Activated B cell treated with CpG ODN at 0.5 μM for 24 hours (primary cell): ENCODE measurements around the gene OSBPL5. TPM values are rescaled to one million over a fixed set of nuclear protein-coding genes. Genes with fewer than 3 reads are reported as not detected.

ENCODE experiments used
- ATAC-seq: fragments of 200-7000 bp; cut with Tn5 transposase; one replicate; pipeline ENCODE4 v1.10.0; 2021; ENCODE audit warnings: low read depth, mild to moderate bottlenecking, moderate library complexity
- CTCF ChIA-PET: fragments of 350-600 bp; sonication (Branson Sonifier 250); formaldehyde crosslinking; loops from one replicate; lab custom pipeline; 2021; ENCODE audit warnings: antibody characterized with exemption; lab: Charles Lee
- POLR2A ChIA-PET: fragments of 350-600 bp; sonication (Branson Sonifier 250); formaldehyde crosslinking; loops from one replicate; lab custom pipeline; 2021; ENCODE audit warnings: antibody characterized with exemption; lab: Charles Lee
- DNase-seq: peaks from one replicate; pipeline ENCODE4 v3.0.0; 2022
- H3K27ac Mint-ChIP-seq: one replicate; pipeline ENCODE4 v1.8.0; 2020; ENCODE audit warnings: mixed read lengths
- H3K27me3 Mint-ChIP-seq: one replicate; pipeline ENCODE4 v1.8.0; 2021; ENCODE audit warnings: mixed read lengths
- H3K36me3 Mint-ChIP-seq: one replicate; pipeline ENCODE4 v1.8.0; 2021; ENCODE audit warnings: low read depth, mixed read lengths
- H3K4me1 Mint-ChIP-seq: one replicate; pipeline ENCODE4 v1.8.0; 2021; ENCODE audit warnings: mixed read lengths
- H3K4me3 Mint-ChIP-seq: one replicate; pipeline ENCODE4 v1.8.0; 2020; ENCODE audit warnings: mild to moderate bottlenecking, mixed read lengths
- H3K9me3 Mint-ChIP-seq: one replicate; pipeline ENCODE4 v1.8.0; 2020; ENCODE audit warnings: mixed read lengths
- CTCF ChIP-seq: fragments of 200-600 bp; IDR thresholded peaks from one replicate; pipeline ENCODE4 v1.8.0; 2022; ENCODE audit warnings: antibody characterized with exemption, mild to moderate bottlenecking
- intact Hi-C: fragments of 100-400 bp; cut with micrococcal nuclease; formaldehyde crosslinking; loops from one replicate; pipeline ENCODE4 v1.15.1; 2024
- total RNA-seq: library from RNA; stranded (reverse); gene quantifications from 2 replicates; pipeline ENCODE4 v1.2.3, GENCODE V29; 2022

The OSBPL5 gene
- total RNA-seq, 1 donor from 2014 or later: not detected

DNA sequence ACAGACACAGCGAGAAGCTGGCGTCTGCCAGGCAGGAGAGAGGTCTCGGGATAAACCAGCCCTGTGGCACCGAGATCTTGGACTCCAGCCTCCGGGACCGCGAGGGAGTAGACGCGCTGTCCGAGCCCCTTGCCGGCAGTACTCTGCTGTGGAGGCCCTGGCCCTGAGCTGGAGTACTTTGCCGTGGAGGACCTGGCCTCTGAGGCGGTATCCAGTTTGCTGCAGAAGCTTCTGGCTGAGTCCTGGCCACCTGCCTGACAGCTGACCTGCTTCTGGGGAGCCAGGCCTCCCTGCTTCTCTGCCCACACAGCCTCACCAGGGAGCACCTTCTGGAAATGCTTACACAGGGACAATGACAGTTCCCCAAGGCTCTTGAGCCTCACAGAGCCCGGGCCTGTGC lies 76.3 kb downstream of the OSBPL5 start:
- ATAC-seq: no peak
- Mint-ChIP-seq H3K9me3 (no peaks in the 10 kb centered on the region), H3K4me1 (peaks cover 2% of the 10 kb centered on the region), H3K36me3 (no peaks in the 10 kb centered on the region), H3K4me3 (no peak overlapping the region), H3K27me3 (peaks cover 5% of the 10 kb centered on the region), H3K27ac (no peak overlapping the region)
- ChIA-PET CTCF (interaction anchor here (1.2 to 6.6 kb wide), 4 partner anchors 39 to 556 kb away, joined by 3 to 89 read pairs (median 64); no protein-coding TSS in a partner anchor), POLR2A (interaction anchor here (0.6 kb wide), 1 partner anchor 83 kb away, joined by 5 read pairs; no protein-coding TSS in a partner anchor)
- intact Hi-C loops: no loop called here
- DNase-seq: no peak
- TF ChIP-seq CTCF: no peak

DNA sequence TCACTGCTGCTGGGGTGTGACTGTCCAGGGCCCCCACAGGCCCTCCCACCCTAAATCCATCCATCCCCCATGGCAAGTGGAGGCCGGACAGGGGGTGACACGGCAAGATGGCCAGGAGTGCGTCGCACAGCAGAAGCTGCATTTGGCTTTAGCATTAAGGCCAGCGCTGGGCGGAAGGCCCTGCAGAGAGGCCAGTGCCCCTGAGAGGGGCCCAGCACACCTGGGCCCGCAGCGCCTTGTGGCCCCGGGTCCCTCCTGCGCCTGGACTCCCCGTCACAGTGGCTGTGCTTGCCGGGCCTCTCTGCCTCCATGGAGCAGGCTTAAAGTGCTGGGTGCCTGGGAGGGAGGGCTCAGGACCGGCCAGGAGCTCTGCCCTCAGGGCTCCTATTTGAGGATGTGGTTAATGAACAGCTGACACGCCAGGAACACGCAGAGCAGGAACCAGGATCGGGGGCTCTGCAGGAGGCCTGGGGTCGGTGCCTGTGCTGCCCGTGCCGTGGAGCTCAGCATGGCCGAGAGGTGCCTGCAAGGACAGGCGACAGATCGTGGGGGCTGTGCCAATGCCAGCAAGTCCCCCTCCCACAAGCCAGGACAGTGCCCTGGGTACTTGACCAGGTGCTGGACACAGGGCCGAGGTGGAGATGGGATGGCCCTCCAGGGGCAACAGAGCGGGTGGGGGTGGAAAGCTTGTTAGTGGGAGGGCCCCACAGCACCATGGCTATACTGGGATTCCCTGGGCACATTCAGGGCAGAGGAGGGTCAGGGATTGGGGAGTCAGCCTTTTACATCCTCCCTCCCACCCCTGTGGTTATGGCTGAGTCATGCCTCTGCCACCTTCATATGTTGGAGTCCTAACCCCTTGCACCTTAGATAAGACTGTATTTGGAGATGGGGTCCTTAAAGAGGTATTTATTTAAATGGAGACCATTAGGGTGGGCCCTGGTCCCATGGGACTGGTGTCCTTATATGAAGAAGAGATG lies 77.0 kb downstream of the OSBPL5 start:
- H3K4me3 Mint-ChIP-seq: no peak overlapping the region
- H3K36me3 Mint-ChIP-seq: no peaks in the 10 kb centered on the region
- no peak for TF ChIP-seq CTCF
- peaks cover 2% of the 10 kb centered on the region for H3K4me1 Mint-ChIP-seq
- H3K27ac Mint-ChIP-seq: no peak overlapping the region
- intact Hi-C loops: no loop called here
- CTCF ChIA-PET: interaction anchor here (1.2 to 5.7 kb wide), 3 partner anchors 38 to 555 kb away, joined by 3 to 80 read pairs (median 49); no protein-coding TSS in a partner anchor
- no peaks in the 10 kb centered on the region for H3K9me3 Mint-ChIP-seq
- H3K27me3 Mint-ChIP-seq: peaks cover 5% of the 10 kb centered on the region
- POLR2A ChIA-PET: interaction anchor here (0.6 kb wide), 1 partner anchor 82 kb away, joined by 5 read pairs; no protein-coding TSS in a partner anchor
- DNase-seq (no peak), ATAC-seq (no peak)

GRCh38 chr11:3087373-3087772 lies 77.7 kb downstream of the OSBPL5 start:
- POLR2A ChIA-PET: no interaction called here

GRCh38 chr11:3086671-3087150 lies 78.4 kb downstream of the OSBPL5 start:
- no peak for ATAC-seq
- DNase-seq: no peak
- intact Hi-C loops: no loop called here
- ChIA-PET POLR2A (interaction anchor here (0.6 kb wide), 1 partner anchor 112 kb away, joined by 3 read pairs; no protein-coding TSS in a partner anchor), CTCF (no interaction called here)
- TF ChIP-seq CTCF: no peak
- H3K27ac Mint-ChIP-seq: no peak overlapping the region
- no peaks in the 10 kb centered on the region for H3K36me3 Mint-ChIP-seq
- H3K4me1 Mint-ChIP-seq: no peaks in the 10 kb centered on the region
- peaks cover 2% of the 10 kb centered on the region for H3K27me3 Mint-ChIP-seq
- no peak overlapping the region for H3K4me3 Mint-ChIP-seq
- no peaks in the 10 kb centered on the region for H3K9me3 Mint-ChIP-seq

More at GRCh38 chr11:3087373-3087772, 77.7 kb downstream of the OSBPL5 start:
- TF ChIP-seq CTCF: no peak
- Mint-ChIP-seq H3K27me3 (peaks cover 5% of the 10 kb centered on the region), H3K4me3 (no peak overlapping the region), H3K27ac (no peak overlapping the region), H3K4me1 (peaks cover 2% of the 10 kb centered on the region), H3K9me3 (no peaks in the 10 kb centered on the region), H3K36me3 (no peaks in the 10 kb centered on the region)
- DNase-seq (no peak), ATAC-seq (no peak)
- intact Hi-C loops: no loop called here
- CTCF ChIA-PET: no interaction called here

DNA sequence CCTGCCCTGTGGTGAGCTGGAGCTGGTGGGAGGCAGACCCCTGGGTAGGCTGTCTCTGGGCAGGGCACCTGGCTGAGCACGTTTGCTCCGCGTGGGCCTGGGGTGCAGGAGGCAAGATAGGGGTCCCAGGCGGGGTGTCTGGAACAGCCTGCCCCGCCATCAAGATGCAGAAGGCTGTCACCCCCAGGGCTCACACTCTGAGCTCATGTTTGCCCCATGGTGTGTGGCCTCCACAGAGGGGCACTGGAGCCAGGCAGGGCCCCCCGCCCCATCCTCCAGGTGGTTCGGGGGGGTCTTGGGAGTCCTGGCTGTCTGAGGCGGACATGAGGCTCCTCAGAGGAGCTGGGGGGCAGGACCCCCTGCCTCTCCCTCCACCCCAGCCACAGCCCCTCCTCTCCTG lies 79.0 kb downstream of the OSBPL5 start:
- H3K4me3 Mint-ChIP-seq: no peak overlapping the region
- TF ChIP-seq CTCF: no peak
- peaks cover 2% of the 10 kb centered on the region for H3K27me3 Mint-ChIP-seq
- no peak overlapping the region for H3K27ac Mint-ChIP-seq
- DNase-seq: no peak
- ATAC-seq: no peak
- POLR2A ChIA-PET: interaction anchor here (0.6 kb wide), 1 partner anchor 111 kb away, joined by 3 read pairs; no protein-coding TSS in a partner anchor
- CTCF ChIA-PET: no interaction called here
- H3K9me3 Mint-ChIP-seq: no peaks in the 10 kb centered on the region
- intact Hi-C loops: no loop called here
- no peaks in the 10 kb centered on the region for H3K4me1 Mint-ChIP-seq
- H3K36me3 Mint-ChIP-seq: no peaks in the 10 kb centered on the region
